GM18951 (cell line): Measurements from ENCODE around the gene CPNE7.

Source experiments
- POLR2A ChIP-seq: IDR thresholded peaks from 4 replicates; pipeline ENCODE4 v1.6.1; 2011; ENCODE audit warnings: mild to moderate bottlenecking; ENCODE audit not compliant: insufficient read length, insufficient read depth; ENCODE audit errors: extremely low read depth
- in situ Hi-C: fragments of 300-500 bp; cut with MboI; formaldehyde crosslinking; loops from one replicate; pipeline ENCODE4 v1.12.0; 2022; ENCODE audit warnings: low sequenced_read_pairs, mixed read lengths, inconsistent platforms; ENCODE audit not compliant: unreplicated experiment

Gene CPNE7

DNA sequence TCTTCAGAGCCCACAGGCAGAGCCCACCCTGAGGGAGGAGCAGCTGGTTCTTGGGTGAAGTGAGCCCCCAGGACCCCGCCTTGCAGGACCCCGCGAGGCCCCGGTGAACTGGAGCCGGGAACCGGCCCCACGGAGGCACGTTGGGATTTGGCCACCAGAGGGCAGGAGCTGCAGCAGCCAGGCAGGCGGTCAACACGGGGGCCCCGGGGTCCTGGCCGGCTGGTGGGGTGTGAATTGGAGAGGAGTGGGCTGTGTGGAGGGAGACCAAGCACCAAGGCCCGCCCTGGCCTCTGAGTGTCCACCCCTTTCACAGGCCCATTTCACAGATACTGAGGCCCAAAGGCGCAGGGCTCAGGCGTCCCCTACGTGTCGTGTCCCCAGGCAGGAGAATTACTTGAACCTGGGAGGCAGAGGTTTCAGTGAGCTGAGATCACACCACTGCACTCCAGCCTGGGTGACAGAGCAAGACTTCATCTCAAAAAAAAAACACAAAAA, 40.1 kb downstream of the CPNE7 start:
- no peak for TF ChIP-seq POLR2A
- in situ Hi-C loops: no loop called here

GRCh38 chr16:89616623-89617022, 41.1 kb downstream of the CPNE7 start:
- no peak for TF ChIP-seq POLR2A
- in situ Hi-C loops: no loop called here

GRCh38 chr16:89617036-89617435, 41.5 kb downstream of the CPNE7 start:
- TF ChIP-seq POLR2A: no peak
- in situ Hi-C loops: no loop called here

DNA sequence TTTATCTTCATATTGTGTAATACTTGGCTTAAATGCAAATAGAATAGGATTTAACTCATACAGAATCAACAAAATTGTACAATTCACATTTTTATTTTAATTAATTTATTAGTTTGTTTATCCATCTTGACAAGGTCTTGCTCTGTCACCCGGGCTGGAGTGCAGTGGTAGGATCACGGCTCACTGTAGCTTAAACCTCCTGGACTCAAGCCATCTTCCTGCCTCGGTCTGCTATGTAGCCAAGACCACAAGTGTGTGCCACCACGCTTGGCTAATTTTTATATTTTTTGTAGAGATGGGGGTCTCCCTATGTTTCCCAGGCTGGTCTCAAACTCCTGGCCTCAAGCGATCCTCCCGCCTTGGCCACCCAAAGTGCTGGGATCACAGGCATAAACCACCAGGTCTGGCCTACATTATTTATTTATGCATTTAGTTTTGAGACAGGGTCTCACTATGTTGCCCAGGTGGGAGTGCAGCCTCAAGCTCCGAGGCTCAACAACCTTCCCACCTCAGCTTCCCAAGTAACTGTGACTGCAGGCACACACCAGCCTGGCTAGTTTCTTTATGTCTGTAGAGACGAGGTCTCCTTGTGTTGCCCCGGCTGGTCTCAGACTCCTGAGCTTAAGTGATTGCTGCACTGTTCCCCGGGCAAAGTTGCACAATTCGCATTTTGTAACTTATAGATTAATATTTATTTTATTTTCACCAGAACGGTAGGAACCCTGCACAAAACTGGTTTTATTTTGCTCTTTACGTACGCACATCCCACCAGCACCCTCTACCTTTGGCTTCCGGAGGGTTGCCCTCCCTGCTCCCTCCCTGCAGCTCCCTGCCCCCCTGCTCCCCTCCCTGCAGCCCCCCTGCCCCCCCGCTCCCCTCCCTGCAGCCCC, 42.8 kb downstream of the CPNE7 start:
- in situ Hi-C loops: no loop called here
- TF ChIP-seq POLR2A: no peak

GRCh38 chr16:89619840-89620239, 44.3 kb downstream of the CPNE7 start:
- no peak for TF ChIP-seq POLR2A

GRCh38 chr16:89620406-89620841, 44.9 kb downstream of the CPNE7 start:
- TF ChIP-seq POLR2A: no peak
- in situ Hi-C loops: no loop called here

More at GRCh38 chr16:89619840-89620239, 44.3 kb downstream of the CPNE7 start:
- in situ Hi-C loops: no loop called here

DNA sequence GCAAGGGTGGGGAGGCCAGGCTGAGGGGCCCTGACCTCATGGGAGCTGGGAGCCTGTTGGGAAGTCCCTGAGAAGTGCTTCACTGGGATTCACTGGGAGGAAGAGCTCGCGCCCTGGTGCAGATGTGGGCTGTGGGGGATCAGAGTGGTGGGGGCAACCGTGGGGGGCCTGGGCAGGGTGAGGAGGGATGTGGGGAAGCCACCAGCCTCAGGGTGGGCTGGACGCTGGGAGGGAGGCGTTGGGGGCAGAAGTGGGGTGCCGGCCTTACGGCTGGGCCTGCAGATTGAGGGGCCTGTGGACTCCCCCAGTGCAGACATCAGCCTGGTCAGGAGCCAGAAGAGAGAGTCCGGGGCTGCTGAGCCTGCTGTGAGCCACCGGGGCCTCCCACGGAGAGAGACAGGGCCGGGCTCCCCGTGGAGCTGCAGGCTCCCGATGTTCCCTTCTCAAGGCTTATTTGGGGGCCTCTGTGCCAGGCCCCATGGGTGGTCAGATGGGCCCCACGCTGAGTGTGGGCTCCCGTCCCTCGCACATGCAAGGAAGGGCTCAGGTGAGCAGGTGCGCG, 45.7 kb downstream of the CPNE7 start:
- in situ Hi-C loops: no loop called here

GRCh38 chr16:89621698-89622409, 46.3 kb downstream of the CPNE7 start:
- no peak for TF ChIP-seq POLR2A
- in situ Hi-C loops: no loop called here

More for the DNA sequence above, 45.7 kb downstream of the CPNE7 start:
- no peak for TF ChIP-seq POLR2A

DNA sequence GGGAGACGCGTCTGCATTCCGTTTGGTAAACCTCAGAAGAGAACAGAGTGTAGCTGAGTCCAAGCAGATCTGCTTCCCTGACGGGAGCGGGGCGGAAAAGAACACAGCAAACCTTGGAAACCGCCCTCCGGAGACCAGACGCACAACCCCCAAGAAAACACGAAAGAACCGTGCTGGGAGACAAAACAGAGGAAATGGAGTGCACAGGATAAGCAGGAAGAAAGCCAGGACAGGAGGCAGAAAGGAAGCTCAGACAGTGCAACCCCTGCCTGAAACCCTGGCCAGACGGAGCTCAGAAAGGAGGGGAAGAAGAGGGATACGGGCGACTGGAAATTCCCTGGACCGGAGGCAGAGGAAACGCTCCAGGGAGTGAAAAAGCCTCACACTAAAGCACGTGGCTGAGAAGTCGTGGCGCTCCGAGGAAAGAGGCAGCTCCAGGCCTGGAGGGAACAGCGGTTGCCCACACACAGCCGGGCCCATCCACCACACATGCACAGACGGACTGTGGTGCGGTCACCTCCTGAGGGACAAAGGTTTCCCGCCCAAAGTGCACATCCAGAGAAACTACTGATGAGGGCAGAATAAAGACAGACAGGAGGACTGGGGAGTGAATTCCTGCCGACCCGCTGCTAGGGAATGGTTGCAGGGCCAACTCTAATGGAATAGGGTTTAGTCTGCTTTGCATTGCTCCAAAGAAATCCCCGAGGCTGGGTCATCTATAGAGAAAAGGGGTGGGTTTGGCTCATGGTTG, 48.1 kb downstream of the CPNE7 start:
- TF ChIP-seq POLR2A: no peak
- in situ Hi-C loops: no loop called here

DNA sequence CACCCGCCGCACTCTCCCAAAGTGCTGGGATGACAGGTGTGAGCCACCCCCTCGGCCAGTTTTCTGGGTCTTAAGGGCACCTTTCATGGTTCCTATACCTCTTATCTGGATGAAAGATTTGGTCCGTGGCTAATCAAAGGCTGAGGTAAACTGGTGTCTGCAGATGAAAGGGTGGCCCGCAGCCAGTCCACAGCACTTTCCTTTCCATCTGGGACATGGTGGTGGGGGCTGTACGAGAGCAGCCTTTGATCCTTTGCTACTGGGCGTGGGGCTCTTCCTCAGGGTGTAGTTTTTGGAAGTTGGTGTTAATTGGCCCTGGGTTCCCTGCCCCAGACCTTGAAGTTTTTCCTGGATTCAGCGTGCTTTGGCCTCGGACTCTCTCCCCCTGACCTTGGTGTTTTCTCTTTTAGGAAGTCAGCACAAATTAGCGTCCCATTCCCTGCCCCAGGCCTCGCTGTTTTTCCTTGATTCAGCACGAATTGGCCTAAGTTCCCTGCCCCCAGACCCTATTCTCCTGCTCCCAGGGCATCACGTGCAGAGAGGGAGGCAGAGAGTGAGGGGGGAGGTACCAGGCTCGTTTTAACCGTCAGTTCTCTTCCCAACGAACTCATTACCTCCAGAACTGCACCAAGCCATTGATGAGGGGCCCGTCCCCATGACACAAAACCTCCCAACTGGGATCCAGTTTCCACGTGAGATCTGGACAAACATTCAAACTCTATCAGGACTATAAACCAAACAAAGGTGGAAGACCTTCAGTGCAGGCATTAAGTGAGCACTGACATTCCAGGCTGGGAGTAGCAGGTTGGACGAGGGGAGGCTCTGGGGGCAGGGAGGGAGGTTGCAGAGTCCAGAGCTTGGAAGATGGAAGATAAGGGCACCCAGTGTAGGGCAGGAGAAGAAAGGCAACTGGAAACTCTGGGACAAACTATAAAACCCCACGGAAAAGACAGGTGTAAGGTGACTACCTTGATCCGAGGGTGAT, 49.5 kb downstream of the CPNE7 start:
- in situ Hi-C loops: no loop called here
- no peak for TF ChIP-seq POLR2A

DNA sequence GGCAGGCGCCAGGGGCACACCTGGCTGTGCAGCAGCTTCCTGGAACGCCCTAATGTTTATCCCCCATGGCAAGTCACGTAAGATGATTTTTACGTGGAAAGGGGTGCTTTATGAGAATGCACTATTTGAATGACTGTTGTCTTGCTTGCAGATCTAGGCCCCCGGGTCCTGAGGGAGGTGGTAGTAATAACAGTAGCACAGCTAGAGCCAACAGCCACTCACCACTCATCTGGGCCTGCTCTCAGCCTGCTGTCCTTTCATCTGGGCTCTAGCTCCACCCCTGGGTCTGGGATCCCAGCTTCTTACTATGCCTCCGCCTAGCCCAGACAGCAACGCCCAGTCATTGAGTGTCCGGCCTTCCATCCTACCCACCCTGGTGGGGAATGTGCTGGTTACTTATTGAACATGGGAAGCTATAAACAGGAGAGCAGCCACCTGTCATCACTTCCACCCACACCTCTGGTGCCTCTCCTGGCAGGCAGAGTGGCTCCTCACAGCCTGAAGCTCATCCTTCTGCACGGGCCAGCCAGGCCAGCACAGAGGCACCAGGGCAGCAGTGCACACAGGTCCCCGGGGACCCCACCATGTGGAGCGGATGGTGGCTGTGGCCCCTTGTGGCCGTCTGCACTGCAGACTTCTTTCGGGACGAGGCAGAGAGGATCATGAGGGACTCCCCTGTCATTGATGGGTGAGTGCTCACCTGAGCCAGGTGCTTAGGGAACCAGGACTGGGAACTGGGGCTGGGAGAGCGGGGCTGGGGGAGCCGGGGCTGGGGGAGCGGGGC, 54.5 kb downstream of the CPNE7 start:
- TF ChIP-seq POLR2A: no peak
- in situ Hi-C loops: no loop called here
